Adrenal gland (tissue), 5 donors: Measurements from ENCODE around the gene MCAM.

Experiments
- POLR2A ChIP-seq, 2 donors: fragments of 450-650 bp; IDR thresholded peaks; one replicate each; pipeline ENCODE4 v1.6.1; 2017; ENCODE audit warnings: antibody characterized with exemption in 2 of 2, mild to moderate bottlenecking in 2 of 2, moderate library complexity in 1 of 2
- TF ChIP-seq, protein P1 (sequence below), 6 experiments: fragments of 450-650 bp in 4 of 6; fragments of 200-600 bp in 2 of 6; sonication (generic) in 1 of 6; IDR thresholded peaks; 1 replicate in 5 of 6; 2 replicates in 1 of 6; pipeline versions ENCODE4 v1.5.1 to v1.8.0; 2016 to 2021; ENCODE audit warnings: antibody characterized with exemption in 6 of 6, mild to moderate bottlenecking in 2 of 6, moderate library complexity in 1 of 6
- donor health status: DM: no; HTN: no; CAD: no.

DNA sequence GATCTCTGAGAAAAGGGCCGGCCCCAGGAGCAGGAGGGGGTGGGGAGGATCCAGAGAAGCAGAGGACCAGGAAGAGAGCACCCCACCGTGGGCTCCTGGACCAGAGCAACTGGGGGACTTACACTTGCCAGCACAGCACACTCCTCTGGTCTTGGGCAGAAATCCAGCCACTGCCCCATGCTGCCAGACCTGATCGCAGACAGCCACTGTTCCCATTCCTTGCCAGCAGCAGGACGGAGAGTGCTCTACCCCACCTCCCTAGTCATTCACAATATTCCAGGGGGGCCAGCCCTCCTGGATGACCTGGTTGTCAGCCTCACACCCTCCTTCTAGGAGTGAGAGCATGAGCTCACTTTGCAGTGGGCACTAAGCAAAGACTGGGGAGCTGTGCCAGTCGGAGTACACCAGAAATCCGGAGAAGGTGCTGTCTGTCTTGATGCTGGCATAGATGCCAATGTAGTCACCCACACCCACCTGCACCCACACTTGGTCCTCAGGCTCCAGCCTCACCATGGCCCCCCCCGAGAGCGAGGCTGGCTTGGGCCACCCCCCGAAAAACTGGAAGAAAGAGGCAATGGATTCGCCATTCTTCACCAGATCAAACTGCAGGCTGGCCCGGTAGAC lies 22.1 kb upstream of the MCAM start:
- TF ChIP-seq POLR2A (IDR thresholded peaks at IDR 0.05), result no peak
- TF ChIP-seq, protein P1, sequence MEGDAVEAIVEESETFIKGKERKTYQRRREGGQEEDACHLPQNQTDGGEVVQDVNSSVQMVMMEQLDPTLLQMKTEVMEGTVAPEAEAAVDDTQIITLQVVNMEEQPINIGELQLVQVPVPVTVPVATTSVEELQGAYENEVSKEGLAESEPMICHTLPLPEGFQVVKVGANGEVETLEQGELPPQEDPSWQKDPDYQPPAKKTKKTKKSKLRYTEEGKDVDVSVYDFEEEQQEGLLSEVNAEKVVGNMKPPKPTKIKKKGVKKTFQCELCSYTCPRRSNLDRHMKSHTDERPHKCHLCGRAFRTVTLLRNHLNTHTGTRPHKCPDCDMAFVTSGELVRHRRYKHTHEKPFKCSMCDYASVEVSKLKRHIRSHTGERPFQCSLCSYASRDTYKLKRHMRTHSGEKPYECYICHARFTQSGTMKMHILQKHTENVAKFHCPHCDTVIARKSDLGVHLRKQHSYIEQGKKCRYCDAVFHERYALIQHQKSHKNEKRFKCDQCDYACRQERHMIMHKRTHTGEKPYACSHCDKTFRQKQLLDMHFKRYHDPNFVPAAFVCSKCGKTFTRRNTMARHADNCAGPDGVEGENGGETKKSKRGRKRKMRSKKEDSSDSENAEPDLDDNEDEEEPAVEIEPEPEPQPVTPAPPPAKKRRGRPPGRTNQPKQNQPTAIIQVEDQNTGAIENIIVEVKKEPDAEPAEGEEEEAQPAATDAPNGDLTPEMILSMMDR (IDR thresholded peaks at IDR 0.05), result no peak
